NCI-H82 treated with DMSO at 0.1 percent for 48 hours (cell line): ENCODE data around the gene WDR26.
A peak's percentile ranks its signal among the peaks of the same experiment; 100 is the strongest.
"Not testable (repeated sequence)": the region's sequence is repeated elsewhere in the genome, so short reads cannot be mapped to it uniquely, and the experiment has no call there.

Experiments used
- DNase-seq: peaks from one replicate; lab custom pipeline; 2025; ENCODE audit not compliant: unreplicated experiment; lab: John Stamatoyannopoulos, UW

The WDR26 gene

GRCh38 chr1:224433701-224434672 lies 610 bp downstream of the WDR26 start:
- no peak for DNase-seq

GRCh38 chr1:224433041-224433691 lies 1.4 kb downstream of the WDR26 start:
- peak; percentile 52 for DNase-seq

DNA sequence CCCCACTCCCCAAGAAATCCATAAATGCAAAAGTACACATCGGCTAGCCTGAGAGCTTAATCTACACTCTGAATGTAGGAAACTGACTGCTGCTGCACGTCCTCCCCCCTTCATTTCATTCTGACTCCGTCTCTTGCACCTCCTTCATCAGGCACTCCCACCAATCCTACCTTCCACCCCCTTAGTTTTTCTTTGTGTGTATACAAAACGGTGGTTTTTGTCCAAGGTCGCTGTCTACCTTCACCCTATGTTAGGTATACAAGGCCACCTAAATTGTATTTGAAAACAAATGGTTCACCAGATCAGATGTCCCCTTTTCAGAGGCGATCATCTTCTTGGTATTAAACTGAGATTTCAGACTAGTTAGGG lies 1.9 kb downstream of the WDR26 start:
- DNase-seq = no peak

DNA sequence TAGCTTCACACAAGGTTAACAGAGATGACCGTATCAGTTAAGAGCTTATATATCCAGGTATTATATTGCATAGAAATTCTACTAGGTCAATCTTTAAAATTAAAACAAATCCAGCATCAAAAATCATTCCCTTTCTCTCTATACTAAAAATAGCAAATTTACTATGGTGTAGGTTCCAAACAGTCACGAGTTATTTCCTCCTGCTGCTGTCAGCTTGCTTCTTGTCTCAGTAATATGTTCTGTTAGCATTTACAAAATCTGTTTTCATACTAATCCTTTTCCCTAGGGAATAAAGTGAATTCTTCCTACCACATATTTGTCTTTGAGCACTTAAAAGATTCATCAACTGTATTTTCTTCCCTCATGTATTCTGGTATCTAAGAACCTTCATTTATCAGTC lies 2.5 kb downstream of the WDR26 start:
- DNase-seq = peak; percentile 14

DNA sequence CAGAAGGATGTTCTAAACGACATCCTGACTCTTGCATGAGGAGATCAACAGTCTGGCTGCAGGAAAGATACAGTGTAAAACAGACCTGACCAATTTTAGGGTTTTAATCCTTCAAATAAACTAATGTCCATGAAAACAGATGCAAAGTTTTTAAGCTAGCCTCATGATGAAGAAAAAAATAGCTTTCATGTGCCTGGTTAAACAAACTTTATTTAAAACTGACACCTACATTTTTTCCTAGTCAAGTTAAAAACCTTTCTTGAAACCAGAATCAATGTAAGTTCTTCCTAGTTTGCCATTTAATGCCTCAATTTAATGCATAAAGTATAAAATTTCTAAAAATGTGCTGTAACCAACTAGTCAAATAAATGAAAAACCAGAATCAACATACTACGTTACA lies 2.9 kb downstream of the WDR26 start:
- no peak for DNase-seq

- DNase-seq = no peak
Measured at GRCh38 chr1:224430511-224431113, 4.0 kb downstream of the WDR26 start.

GRCh38 chr1:224429616-224430326 lies 4.8 kb downstream of the WDR26 start:
- DNase-seq = no peak

DNA sequence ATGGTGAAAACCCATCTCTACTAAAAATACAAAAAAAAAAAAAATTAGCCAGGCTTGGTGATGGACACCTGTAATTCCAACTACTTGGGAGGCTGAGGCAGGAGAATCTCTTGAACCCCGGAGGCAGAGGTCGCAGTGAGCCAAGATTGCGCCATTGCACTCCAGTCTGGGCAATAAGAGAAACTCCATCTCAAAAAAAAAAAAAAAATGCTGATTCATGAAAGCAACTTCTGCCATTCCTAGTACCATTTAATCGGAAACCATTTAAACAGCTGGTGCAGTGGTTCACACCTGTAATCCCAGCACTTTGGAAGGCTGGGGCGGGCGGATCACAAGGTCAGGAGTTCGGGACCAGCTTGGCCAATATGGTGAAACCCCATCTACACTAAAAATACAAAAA lies 5.9 kb downstream of the WDR26 start:
- DNase-seq = not testable (repeated sequence)

DNA sequence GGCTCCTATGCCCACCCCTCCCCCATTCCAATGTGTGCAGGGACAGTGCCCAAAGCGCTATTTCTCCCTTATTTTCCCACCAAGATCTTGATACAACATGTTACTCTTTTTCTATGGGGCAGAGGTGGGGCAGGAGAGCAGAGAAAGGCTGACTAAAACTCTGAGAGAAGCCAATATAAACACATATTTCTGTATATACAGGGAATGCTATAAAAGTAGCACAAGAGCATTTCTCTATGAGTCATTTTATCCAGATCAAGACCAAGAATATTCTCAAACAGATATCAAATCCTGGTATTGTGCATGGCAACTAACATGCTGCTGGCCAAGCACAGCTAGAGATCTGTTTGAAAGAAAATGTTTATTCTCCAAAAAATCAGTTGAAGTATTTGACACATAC lies 7.3 kb downstream of the WDR26 start:
- DNase-seq = no peak

DNA sequence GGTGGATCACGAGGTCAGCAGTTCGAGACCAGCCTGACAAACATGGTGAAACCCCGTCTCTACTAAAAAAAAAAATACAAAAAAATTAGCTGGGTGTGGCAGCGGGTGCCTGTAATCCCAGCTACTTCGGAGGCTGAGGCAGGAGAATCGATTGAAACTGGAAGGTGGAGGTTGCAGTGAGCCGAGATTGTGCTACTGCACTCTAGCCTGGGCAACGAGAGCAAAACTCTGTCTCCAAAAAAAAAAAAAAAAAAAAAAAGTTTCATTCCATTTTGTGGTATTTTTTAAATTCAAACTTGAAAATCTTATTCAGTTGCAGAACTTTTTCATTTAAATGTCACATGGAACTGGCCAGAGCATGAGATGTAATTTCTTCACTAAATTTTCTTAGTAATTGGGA lies 7.7 kb downstream of the WDR26 start:
- not testable (repeated sequence) for DNase-seq

- no peak for DNase-seq
Measured at GRCh38 chr1:224425279-224425884, 9.2 kb downstream of the WDR26 start.

DNA sequence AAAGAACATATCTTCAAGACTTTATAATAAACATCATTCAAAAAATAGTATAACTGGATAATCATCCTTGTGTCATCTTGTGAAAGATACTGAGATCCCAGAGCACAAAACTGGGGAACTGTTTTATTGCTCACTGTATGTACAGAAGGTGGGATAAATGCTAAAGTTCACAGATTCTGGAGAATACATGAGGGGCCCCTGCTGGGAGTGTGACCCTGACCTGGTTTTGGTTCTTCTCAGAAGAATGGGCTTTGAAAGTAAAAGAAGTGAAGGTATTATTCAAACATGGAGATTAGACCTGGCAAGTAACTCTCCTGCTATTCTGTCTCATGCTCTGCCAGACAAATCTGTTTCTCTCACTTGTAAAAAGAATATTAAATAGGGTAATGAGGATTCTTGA lies 14.5 kb downstream of the WDR26 start:
- DNase-seq = no peak

DNA sequence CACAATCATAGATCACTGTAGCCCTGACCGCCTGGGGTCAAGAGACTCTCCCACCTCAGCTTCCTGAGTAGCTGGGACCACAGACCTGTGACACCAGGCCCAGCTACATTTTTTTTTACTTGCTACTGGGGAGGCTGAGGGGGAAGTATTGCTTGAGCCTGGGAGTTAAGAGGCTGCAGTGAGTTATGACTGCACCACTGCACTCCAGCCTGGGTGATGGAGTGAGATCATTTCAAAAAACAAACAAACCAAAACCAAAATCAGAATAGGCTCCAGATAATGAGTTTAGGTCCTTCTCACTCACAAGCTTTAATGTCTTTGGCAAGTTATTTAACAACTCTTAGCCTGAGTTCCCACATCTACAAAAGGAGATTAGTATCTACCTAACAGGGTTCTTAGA lies 22.8 kb downstream of the WDR26 start:
- no peak for DNase-seq

DNA sequence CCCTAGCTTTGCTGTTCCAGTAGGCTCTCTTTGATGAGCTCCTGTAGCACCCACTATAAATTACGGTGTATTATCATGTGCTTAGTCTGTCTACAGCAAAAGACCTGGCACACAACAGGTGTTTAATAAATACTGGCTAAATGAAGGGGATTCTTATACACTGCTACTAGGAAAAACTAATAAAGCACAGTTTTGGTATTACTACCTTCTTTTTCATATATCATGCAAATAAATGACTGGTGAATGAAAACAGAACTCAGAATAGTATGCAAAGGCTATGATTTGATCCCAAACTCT lies 26.4 kb downstream of the WDR26 start:
- DNase-seq = no peak

DNA sequence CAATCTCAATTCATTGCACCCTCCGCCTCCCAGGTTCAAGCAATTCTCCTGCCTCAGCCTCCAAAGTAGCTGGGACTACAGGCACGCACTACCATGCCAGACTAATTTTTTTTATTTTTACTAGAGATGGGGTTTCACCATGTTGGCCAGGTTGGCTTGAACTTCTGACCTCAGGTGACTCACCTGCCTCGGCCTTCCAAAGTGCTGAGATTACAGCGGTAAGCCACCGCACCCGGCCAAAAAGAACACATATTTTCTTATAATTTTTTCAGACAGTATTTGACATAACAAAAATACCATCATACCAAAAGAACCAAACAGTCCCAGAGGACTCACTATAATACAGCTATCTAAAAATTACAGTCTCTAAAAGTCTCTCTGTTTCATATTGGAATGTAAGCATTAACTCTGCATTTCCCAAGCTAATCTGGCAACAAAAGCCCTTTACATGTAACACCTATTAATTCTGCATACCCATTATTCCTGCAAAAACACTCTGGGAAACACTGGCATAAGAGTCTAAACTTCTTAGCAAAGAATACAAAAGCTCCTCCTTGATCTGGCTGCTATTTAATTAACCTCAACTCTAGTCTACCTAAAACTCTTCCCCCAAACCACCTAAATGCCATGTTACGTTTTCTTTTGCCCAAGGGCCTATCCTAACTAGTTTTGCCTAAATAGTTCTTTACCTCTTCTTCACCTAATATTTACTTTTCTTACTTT lies 26.9 kb downstream of the WDR26 start:
- DNase-seq = no peak

- DNase-seq = no peak
Measured at GRCh38 chr1:224406216-224406615, 28.4 kb downstream of the WDR26 start.

GRCh38 chr1:224405604-224405970 lies 29.0 kb downstream of the WDR26 start:
- no peak for DNase-seq

DNA sequence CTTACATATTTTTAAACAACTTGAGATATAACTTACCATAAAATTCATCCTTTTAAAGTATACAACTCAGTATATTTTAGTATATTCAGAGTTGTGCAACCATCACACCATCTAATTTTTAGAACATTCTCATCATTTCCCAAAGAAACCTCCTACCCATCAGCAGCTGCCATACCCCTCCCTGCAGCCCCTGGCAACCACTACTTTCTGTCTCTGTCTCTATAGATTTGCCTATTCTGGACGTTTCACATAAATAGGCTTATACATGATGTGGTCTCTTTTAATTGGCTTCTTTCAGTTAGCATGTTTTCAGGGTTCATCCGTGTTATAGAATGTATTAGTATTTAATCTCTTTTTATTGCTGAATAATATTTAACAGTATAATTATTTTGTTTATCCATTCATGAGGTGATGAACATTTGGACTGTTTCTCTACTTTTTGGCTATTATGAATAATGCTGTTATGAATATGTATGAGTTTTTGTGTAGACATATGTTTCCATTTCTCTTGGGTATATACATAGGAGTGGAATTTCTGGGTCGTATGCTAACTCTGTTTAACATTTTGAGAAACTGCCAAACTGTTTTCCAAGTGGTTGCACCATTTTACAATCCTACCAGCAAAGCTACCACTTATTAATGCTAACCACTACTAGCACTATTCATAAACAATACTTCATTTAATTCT lies 29.5 kb downstream of the WDR26 start:
- DNase-seq = no peak

- no peak for DNase-seq
Measured at GRCh38 chr1:224402472-224403036, 32.0 kb downstream of the WDR26 start.

- DNase-seq = no peak
Measured at GRCh38 chr1:224399887-224400286, 34.7 kb downstream of the WDR26 start.
